Mucosa of gallbladder (tissue), 1 donor: ENCODE data around the gene PRSS27. TPM values are rescaled to one million over a fixed set of nuclear protein-coding genes. Genes with fewer than 3 reads are reported as not detected.
"Not testable (repeated sequence)": the region's sequence is repeated elsewhere in the genome, so short reads cannot be mapped to it uniquely, and the experiment has no call there.

Experiments
- DNase-seq: peaks from one replicate; pipeline ENCODE4 v3.0.0-alpha.2; 2020; ENCODE audit warnings: low spot score
- total RNA-seq: library from RNA; stranded (reverse); gene quantifications from one replicate; pipeline ENCODE4 v1.2.1, GENCODE V29; 2021
- donor health status: DM: no; HTN: no; CAD: no.

Gene PRSS27
- total RNA-seq, 1 donor from 2014 or later: 0.52 TPM

DNA sequence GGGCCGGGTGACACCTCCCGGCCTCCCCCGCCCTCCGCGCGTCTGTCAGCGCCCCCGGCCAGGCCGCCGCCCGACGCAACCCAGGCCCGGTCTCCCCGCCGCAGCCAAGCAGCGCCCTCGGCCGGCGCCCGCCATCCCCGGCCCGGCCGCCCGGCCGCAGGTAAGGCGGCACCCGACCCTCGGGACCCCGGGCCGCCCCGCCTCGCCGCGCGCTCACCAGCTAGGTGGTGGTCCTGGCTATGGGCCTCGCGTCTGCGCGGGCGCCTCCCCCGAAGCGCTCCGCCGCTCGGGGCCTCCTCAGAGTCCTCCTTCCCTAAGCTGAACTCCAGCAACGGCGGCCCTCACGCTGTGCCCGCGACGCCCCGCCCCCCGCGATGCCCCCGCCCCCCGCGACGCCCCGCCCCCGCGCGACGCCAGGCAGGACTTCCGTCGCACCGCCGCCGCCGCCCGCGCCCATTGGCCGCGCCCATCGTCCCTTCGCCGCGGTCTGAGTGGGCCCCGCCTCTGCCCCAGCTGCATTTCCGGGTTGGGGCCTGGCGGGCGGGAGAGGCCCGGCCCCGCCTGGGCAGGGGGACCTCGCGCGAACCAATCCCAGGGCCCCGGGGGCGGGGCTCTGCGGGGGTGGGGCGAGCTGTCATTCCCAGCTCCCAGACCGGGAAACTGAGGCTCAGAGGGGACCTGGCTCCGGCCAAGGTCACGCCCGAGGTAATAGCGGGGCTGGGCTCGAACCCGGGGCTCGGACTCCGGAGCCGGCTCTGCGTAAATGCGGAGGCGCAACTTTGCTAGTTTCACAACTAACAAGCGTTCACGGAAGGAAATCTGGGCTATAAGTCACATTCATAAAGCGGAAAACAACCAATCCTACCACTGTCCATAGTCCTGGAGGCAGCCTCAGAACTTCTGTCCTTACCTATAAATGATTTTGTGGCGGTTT, 46.7 kb downstream of the PRSS27 start:
- DNase-seq: peak; percentile 96

DNA sequence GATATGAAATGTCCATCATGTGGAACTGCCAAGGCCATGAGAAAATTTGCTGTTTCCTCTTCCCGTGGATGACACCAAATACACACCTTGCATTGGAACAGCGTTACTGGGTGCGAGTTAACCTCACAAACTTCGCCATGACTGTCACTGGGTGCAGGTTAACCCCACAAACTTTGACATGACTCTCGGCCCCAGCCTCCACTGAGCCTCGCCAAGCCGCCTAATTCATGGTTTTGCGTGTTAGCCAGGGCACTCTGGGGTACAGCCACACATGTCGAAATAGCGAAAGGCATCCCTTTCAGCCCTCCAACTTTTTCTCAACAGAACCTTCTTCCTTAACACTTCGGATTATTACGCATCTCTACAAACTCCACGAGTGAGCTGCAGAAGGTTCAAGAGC, 48.3 kb downstream of the PRSS27 start:
- no peak for DNase-seq

DNA sequence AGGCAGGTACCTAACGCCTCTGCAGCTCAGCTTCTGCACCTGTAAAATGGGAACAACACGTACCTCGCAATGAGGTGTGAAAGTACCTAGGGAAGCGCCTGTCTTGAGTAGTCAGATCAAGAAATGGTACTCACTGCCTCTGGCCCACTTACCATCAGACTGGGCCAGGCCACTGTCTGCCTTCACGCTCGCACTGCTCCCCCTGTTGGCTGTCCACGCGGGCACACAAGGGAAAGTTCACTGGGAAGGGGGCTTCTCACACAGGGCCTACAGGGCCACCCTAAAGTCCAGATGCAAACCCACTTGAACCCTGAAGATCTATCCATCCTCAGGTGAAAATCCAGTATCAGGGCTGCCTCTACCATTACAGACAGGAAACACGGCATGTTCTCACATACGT, 48.8 kb downstream of the PRSS27 start:
- not testable (repeated sequence) for DNase-seq

DNA sequence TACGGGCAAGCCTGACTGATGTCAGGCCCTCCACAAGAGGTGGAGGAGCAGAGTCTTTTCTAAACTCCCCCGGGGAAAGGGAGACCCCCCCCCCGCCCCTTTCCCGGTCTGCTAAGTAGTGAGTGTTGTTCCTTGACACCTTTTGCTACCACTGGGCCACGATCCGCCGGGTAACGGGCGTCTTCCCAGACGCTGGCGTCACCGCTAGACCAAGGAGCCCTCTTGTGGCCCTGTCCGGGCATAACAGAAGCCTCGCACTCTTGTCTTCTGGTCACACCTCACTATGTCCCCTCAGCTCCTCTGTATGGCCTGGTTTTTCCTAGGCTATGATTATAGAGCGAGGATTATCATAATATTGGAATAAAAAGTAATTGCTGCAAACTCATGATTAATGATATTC, 50.0 kb downstream of the PRSS27 start:
- peak; percentile 81 for DNase-seq

DNA sequence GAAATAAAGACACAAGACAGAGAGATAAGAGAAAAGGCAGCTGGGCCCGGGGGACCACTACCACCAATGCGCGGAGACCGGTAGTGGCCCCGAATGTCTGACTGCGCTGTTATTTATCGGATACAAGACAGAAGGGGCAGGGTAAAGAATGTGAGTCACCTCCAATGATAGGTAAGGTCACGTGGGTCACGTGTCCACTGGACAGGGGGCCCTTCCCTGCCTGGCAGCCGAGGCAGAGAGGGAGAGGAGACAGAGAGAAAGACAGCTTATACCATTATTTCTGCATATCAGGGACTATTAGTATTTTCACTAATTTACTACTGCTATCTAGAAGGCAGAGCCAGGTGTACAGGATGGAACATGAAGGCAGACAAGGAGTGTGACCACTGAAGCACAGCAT, 50.4 kb downstream of the PRSS27 start:
- not testable (repeated sequence) for DNase-seq

DNA sequence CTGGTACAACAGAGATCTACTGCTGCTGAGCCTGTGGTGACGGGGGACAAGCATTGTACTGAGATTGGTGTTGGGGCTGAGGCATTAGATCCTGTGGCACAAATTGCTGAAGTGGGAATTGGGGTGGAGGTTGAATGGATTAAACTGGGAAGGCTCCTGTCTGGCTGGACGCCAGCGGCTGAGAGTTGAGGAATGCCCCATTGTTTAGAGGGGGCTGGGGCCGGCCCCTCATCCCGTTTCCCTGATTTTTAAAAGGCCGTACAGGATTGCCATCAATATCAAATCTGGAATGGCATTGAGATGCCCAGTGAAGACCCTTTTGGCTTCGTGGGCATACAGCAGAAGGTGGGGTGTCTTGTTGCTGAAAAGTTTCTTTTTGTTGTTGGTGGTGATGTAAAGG, 53.4 kb downstream of the PRSS27 start:
- DNase-seq: not testable (repeated sequence)

DNA sequence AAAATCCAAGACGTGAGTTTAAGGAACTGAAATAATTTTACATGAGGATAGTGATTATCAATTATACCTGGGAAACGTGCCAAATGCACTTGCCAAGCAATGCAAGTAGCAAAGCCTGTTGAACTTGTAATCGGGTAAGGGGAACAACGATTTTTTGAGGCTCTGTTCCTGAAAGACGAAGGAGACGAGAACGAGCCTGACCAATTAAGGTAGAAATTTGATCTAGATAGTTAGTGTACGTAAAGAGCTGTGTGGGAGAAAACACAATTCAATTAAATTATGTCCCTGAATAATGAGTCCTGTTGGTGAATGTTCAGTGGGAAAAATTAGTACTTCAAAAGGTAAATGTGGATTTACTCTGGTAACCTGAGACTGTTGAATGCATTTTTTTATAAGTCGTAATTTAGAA, 55.4 kb downstream of the PRSS27 start:
- DNase-seq: peak; percentile 38

DNA sequence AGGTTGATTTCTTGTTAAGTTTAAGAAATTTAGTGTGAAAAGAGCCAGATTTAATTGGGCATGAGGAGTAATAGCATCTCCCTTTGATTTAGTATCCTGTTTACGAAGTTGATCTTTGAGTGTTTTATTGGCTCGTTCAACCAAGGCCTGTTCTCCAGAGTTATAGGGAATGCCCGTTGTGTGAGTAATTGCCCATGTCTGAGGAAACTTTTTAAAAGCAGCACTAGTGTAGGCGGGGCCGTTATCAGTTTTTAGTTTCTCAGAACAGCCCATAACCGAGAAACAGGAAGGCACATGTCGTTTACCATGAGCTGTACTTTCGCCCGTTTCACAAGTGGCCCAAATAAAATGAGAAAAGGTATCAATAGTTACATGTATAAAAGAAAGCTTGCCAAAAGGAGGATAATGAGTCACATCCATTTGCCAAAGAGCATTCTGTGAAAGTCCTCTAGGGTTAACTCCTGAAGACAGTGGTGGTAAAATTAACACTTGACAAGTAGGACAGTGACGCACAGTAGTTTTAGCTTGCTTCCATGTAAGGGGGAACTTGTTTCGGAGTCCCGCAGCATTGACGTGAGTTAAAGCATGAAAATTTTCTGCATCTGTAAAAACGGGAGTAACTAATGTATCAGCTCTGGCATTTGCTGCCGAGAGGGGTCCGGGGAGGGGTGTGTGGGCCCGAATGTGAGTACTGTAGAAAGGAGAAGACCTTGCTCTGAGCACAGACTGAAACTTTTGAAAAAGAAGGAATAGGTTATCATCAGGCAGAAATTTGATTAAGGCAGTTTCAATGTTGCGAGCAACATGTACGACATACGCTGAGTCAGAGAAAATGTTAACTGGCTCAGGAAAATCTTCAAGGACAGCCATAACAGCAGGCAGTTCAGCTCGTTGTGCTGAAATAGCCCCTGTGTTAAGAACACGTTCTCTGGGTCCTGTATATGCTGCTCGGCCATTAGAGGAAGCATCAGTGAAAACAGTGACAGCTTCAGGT, 56.2 kb downstream of the PRSS27 start:
- no peak for DNase-seq

Other genes with a start within 250 kb of the PRSS27 start
- 0.46 TPM for gene NTN3, start 248.9 kb downstream of the PRSS27 start, total RNA-seq
- gene TBC1D24, start 245.1 kb downstream of the PRSS27 start, total RNA-seq: 20.6 TPM
- gene ATP6V0C, start 206.3 kb downstream of the PRSS27 start, total RNA-seq: 246 TPM
- gene AMDHD2, start 199.9 kb downstream of the PRSS27 start, total RNA-seq: 60.9 TPM
- 1.8 TPM for gene CEMP1, start 188.8 kb downstream of the PRSS27 start, total RNA-seq
- 72.0 TPM for gene PDPK1, start 182.2 kb downstream of the PRSS27 start, total RNA-seq
- gene KCTD5, start 37.7 kb downstream of the PRSS27 start, total RNA-seq: 18.6 TPM
- 677 TPM for gene SRRM2, start 32.4 kb upstream of the PRSS27 start, total RNA-seq
- 273 TPM for gene ELOB, start 57.1 kb upstream of the PRSS27 start, total RNA-seq
- gene PRSS33, start 67.3 kb upstream of the PRSS27 start, total RNA-seq: 1.8 TPM
- gene PRSS41, start 78.2 kb upstream of the PRSS27 start, total RNA-seq: 0.49 TPM
- gene PRSS21, start 97.0 kb upstream of the PRSS27 start, total RNA-seq: 4.4 TPM
- gene ZG16B, start 110.1 kb upstream of the PRSS27 start, total RNA-seq: 55.9 TPM
- 52.7 TPM for gene PRSS22, start 137.9 kb upstream of the PRSS27 start, total RNA-seq
- 35.5 TPM for gene FLYWCH2, start 163.0 kb upstream of the PRSS27 start, total RNA-seq
- gene FLYWCH1, start 191.7 kb upstream of the PRSS27 start, total RNA-seq: 57.5 TPM
- not detected for gene KREMEN2, start 244.1 kb upstream of the PRSS27 start, total RNA-seq
- 33.1 TPM for gene PAQR4, start 249.1 kb upstream of the PRSS27 start, total RNA-seq